K562 treated with DMSO at 1 percent for 24 hours (cell line): Measurements from ENCODE around the gene NBR1. TPM values are rescaled to one million over a fixed set of nuclear protein-coding genes. Genes with fewer than 3 reads are reported as not detected.

Source experiments
- total RNA-seq: library from RNA; unstranded; fragments of 300-600 nt; gene quantifications from 2 replicates; pipeline ENCODE4 v1.2.3, GENCODE V29; 2022; ENCODE audit warnings: low read depth; ENCODE audit not compliant: insufficient read depth

NBR1 gene
- 51.0 and 56.7 TPM in 2 replicates for total RNA-seq

DNA sequence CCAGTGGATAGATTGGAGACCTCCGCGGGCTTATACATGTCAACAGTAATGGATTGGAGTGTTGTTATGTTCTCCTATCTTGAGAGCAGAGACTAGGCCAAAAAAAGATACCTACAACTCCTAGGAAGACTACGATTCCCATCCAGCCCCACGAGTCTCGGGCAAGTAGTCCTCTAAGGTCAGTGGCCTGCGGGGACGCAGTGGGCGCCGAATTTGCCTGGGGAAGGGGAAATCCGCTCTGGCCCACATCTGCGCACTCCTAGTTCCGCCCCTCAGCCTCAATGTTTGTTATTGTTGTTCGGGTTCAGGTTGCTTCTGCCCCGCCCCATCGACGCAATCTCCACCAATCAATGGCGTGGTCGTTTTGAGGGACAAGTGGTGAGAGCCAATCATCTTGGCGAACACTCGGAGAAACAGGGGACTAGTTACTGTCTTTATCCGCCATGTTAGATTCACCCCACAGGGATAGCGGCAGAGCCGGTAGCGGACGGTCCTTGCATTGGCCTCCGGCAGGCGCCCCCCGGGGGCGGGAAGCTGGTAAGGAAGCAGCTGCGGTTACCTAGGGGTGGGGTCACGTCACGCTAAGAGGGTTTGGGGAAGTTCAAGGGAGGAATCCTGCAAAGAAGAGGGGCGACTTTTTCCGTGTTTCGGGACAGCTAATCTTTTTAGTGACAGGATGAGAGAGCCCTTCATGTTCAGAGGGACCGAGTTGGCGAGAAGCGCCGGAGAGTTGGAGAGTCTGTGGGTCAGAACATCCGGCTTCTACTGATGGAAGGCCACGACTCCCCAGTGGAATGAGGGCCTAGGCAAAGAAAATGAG is at the start of gene NBR1:
NBR1 (plus strand) TSS at position 449 of the 820 bp plus-strand sequence. CDS start 4,586 bp downstream, outside the sequence.

GRCh38 chr17:43125133-43125966 is 45.7 kb upstream of the NBR1 start, which contains the start of gene BRCA1:
Gene BRCA1, minus strand, starts transcription at chr17:43125364. Its CDS starts 1,268 bp downstream, at chr17:43124096.

GRCh38 chr17:43211480-43212402 is 40.7 kb downstream of the NBR1 start, which contains the start of gene TMEM106A:
Gene TMEM106A, plus strand, starts transcription at chr17:43211875. Its CDS starts 1,167 bp downstream, at chr17:43213042.

GRCh38 chr17:43228020-43228782 is 57.2 kb downstream of the NBR1 start, which contains the start of gene CCDC200:
Gene CCDC200, minus strand, starts transcription at chr17:43228623. Its CDS starts 69 bp downstream, at chr17:43228554.

GRCh38 chr17:43233877-43234276 is 62.9 kb downstream of the NBR1 start, which contains the start of gene RNU2-1:
Gene RNU2-1, minus strand, starts transcription at chr17:43233977.

Other genes with a start within 250 kb of the NBR1 start
- 23.9 and 24.7 TPM in 2 replicates for gene AARSD1, start 206.8 kb upstream of the NBR1 start, total RNA-seq
- gene PTGES3L, start 191.1 kb upstream of the NBR1 start, total RNA-seq, result 0.73 and 1.0 TPM in 2 replicates
- 17.0 and 19.9 TPM in 2 replicates for gene RUNDC1, start 190.6 kb upstream of the NBR1 start, total RNA-seq
- 4,273 and 4,634 TPM in 2 replicates for gene RPL27, start 172.8 kb upstream of the NBR1 start, total RNA-seq
- 75.5 and 79.6 TPM in 2 replicates for gene IFI35, start 164.4 kb upstream of the NBR1 start, total RNA-seq
- 429 and 434 TPM in 2 replicates for gene VAT1, start 148.8 kb upstream of the NBR1 start, total RNA-seq
- 4.0 and 5.1 TPM in 2 replicates for gene RND2, start 146.0 kb upstream of the NBR1 start, total RNA-seq
- gene BRCA1, start 45.9 kb upstream of the NBR1 start, total RNA-seq, result 52.4 and 56.6 TPM in 2 replicates
- gene TMEM106A, start 40.7 kb downstream of the NBR1 start, total RNA-seq, result 0.07 and 0.19 TPM in 2 replicates
- not detected in 2 replicates for gene CCDC200, start 57.4 kb downstream of the NBR1 start, total RNA-seq
- not detected in 2 replicates for gene RNU2-1, start 62.8 kb downstream of the NBR1 start, total RNA-seq
- 6.5 and 7.3 TPM in 2 replicates for gene ARL4D, start 227.8 kb downstream of the NBR1 start, total RNA-seq